Breast epithelium (tissue), 3 donors: ENCODE measurements around the gene RXFP1.

Experiments used
- POLR2A ChIP-seq: fragments of 450-650 bp; IDR thresholded peaks from one replicate; pipeline ENCODE4 v1.6.1; 2016; ENCODE audit warnings: antibody characterized with exemption, mild to moderate bottlenecking, moderate library complexity
- POLR2AphosphoS5 ChIP-seq, 3 donors: sonication (generic); formaldehyde crosslinking; IDR thresholded peaks; one replicate each; pipeline ENCODE4 v1.6.1; 2017; ENCODE audit warnings: antibody characterized with exemption in 3 of 3
- TF ChIP-seq, protein P1 (sequence below), 3 donors: fragments of 450-650 bp; IDR thresholded peaks; one replicate each; pipeline ENCODE4 v1.5.1; 2016 to 2017; ENCODE audit warnings: antibody characterized with exemption in 3 of 3, mild to moderate bottlenecking in 3 of 3, moderate library complexity in 3 of 3

DNA sequence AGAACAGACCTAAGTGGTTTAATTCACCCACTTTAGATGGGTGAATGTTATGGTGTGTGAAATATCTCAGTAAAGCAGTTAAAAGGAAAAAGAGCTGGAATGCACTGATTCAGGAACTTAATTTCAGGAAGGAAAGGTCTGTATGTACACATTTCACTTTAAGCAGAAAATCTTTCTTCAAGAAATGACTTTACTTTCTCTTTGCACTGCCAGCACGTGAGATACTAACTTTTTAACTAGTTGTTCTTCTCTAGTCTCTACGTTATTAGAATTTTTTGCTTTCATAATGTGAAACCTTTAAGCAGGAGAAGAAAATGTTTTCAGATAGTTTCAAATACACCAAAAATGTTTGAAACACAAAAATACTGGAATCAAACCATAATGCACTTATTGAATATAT is 131.2 kb downstream of the RXFP1 start:
- TF ChIP-seq, protein P1, sequence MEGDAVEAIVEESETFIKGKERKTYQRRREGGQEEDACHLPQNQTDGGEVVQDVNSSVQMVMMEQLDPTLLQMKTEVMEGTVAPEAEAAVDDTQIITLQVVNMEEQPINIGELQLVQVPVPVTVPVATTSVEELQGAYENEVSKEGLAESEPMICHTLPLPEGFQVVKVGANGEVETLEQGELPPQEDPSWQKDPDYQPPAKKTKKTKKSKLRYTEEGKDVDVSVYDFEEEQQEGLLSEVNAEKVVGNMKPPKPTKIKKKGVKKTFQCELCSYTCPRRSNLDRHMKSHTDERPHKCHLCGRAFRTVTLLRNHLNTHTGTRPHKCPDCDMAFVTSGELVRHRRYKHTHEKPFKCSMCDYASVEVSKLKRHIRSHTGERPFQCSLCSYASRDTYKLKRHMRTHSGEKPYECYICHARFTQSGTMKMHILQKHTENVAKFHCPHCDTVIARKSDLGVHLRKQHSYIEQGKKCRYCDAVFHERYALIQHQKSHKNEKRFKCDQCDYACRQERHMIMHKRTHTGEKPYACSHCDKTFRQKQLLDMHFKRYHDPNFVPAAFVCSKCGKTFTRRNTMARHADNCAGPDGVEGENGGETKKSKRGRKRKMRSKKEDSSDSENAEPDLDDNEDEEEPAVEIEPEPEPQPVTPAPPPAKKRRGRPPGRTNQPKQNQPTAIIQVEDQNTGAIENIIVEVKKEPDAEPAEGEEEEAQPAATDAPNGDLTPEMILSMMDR (IDR thresholded peaks at IDR 0.05): no peak
- TF ChIP-seq POLR2A (no peak), POLR2AphosphoS5 (IDR thresholded peaks at IDR 0.05) (no peak)
